Left ventricle myocardium inferior (tissue), 1 donor: Measurements from ENCODE around the gene DPP7. TPM values are rescaled to one million over a fixed set of nuclear protein-coding genes. Genes with fewer than 3 reads are reported as not detected.

ENCODE experiments used
- DNase-seq: peaks from one replicate; pipeline ENCODE4 v3.0.0-alpha.2; 2020
- H3K27ac ChIP-seq: fragments of 200-600 bp; replicated peaks from 2 replicates; pipeline ENCODE4 v1.8.0; 2021
- H3K27me3 ChIP-seq: fragments of 200-600 bp; 2 replicates; pipeline ENCODE4 v1.8.0; 2021; ENCODE audit warnings: low read depth
- H3K36me3 ChIP-seq: fragments of 200-600 bp; 2 replicates; pipeline ENCODE4 v1.8.0; 2021
- H3K4me1 ChIP-seq: fragments of 200-600 bp; 2 replicates; pipeline ENCODE4 v1.8.0; 2021
- H3K4me3 ChIP-seq: fragments of 200-600 bp; 2 replicates; pipeline ENCODE4 v1.8.0; 2021; ENCODE audit warnings: mild to moderate bottlenecking, moderate library complexity
- H3K9me3 ChIP-seq: fragments of 200-600 bp; replicated peaks from 2 replicates; pipeline ENCODE4 v1.8.0; 2021
- CTCF ChIP-seq: fragments of 200-600 bp; IDR thresholded peaks from 2 replicates; pipeline ENCODE4 v1.8.0; 2021; ENCODE audit warnings: antibody characterized with exemption, mild to moderate bottlenecking, borderline replicate concordance
- intact Hi-C: fragments of 100-400 bp; cut with micrococcal nuclease; formaldehyde crosslinking; loops from one replicate; pipeline ENCODE4 v1.11.0; 2022
- total RNA-seq: library from RNA; stranded (reverse); fragmentation: NEBNext Ultra II Directional; extraction: Animal tissue kit (Norgen Biotek cat#: 25700); gene quantifications from one replicate; pipeline ENCODE4 v1.2.1, GENCODE V29; 2021
- donor health status: DM: no; HTN: yes; CAD: no; lungs with severe emphysema.

The DPP7 gene
- total RNA-seq, 1 donor from 2014 or later, result 130 TPM

- Histone ChIP-seq H3K4me3 (no peak overlapping the region), H3K36me3 (peaks cover 92% of the 10 kb centered on the region), H3K9me3 (no peaks in the 10 kb centered on the region), H3K27me3 (no peaks in the 10 kb centered on the region), H3K4me1 (no peaks in the 10 kb centered on the region), H3K27ac (no peak overlapping the region)
- TF ChIP-seq CTCF, result no peak
- no peak for DNase-seq
- intact Hi-C loops, result no loop called here
Measured at GRCh38 chr9:137103206-137103999, 11.1 kb downstream of the DPP7 start.

- Histone ChIP-seq H3K36me3 (peaks cover 91% of the 10 kb centered on the region), H3K27me3 (no peaks in the 10 kb centered on the region), H3K4me3 (no peak overlapping the region), H3K9me3 (no peaks in the 10 kb centered on the region), H3K27ac (no peak overlapping the region), H3K4me1 (no peaks in the 10 kb centered on the region)
- no peak for TF ChIP-seq CTCF
- intact Hi-C loops, result no loop called here
- DNase-seq, result no peak
Measured at GRCh38 chr9:137099231-137099630, 15.3 kb downstream of the DPP7 start.

DNA sequence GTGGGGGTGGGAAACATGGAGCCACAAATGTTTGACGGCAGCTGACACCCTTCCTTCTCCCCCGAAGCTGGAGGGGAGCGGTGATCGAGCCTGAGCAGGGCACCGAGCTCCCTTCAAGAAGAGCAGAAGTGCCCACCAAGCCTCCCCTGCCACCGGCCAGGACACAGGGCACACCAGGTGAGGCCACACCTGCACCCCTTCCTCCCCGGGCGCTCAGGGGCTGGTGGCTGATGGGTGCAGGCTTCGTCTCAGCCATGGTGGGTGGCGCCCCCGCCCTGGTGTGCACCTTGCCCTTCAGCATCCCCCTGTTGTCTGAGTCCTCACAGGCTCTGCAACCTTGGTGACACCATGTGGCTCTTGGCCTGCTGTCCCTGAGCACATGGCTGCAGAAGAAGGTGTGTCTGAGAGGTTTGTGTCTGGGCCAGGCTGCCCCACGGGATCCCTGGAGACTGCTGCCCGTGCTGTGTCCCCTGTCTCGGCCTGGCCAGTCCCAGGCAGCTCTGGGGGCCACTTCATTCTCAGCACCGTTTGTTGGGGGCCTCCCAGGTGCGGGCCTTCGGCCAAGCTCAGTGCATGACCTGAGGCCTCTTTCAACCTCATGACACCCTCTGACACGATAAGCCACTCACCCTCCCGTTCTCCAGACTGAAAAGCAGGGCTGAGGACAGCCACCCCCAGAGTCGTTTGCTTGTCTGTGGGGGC lies 16.6 kb downstream of the DPP7 start:
- Histone ChIP-seq H3K4me3 (no peak overlapping the region), H3K9me3 (no peaks in the 10 kb centered on the region), H3K27ac (no peak overlapping the region), H3K36me3 (peaks cover 82% of the 10 kb centered on the region), H3K4me1 (no peaks in the 10 kb centered on the region), H3K27me3 (no peaks in the 10 kb centered on the region)
- no peak for DNase-seq
- intact Hi-C loops, result no loop called here
- no peak for TF ChIP-seq CTCF

- DNase-seq, result no peak
- H3K36me3 ChIP-seq, result peaks cover 85% of the 10 kb centered on the region
- H3K27me3 ChIP-seq, result no peaks in the 10 kb centered on the region
- H3K9me3 ChIP-seq, result no peaks in the 10 kb centered on the region
- H3K4me1 ChIP-seq, result no peaks in the 10 kb centered on the region
- intact Hi-C loops, result no loop called here
- TF ChIP-seq CTCF, result no peak
- H3K4me3 ChIP-seq, result no peak overlapping the region
- H3K27ac ChIP-seq, result no peak overlapping the region
Measured at GRCh38 chr9:137096785-137097546, 17.6 kb downstream of the DPP7 start.

DNA sequence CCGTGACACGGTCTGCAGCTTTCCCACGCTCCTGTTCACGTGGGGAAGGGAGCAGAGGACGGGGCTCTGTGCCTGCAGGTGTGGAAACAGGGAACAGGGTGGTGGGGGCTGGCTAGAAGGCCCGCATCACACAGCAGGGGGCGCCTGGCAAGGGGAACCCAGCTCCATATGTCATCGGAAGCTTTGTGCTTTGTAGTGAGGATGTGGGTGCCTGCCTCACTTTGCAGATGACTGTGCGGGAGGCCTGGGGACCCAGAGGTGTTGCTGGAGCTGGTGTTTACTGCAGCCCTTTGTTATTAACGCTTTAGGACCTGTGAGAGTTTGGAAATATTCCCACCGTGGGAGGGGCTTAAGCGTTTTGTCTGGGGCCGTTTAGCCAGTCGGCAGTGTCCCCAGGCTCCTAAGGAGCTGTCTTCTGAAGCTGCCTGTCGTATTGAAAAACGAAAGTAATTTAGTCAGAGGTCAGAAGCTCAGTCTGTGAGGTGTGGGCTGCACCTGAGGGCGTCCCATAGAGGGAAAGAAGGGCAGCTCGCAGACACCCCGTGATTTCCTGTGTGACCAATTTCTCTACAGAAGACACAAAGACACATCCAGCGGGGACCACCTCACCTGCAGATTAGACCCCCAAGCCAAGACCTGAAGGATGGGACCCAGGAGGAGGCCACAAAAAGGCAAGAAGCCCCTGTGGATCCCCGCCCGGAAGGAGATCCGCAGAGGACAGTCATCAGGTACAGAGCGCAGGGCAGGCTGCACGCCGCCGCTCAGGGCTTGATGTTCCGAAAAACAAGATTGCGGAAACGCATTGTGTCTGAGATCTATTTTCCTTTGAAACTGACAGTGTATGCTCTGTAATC lies 18.6 kb downstream of the DPP7 start:
- H3K4me1 ChIP-seq, result no peaks in the 10 kb centered on the region
- intact Hi-C loops, result no loop called here
- TF ChIP-seq CTCF, result no peak
- peaks cover 83% of the 10 kb centered on the region for H3K36me3 ChIP-seq
- H3K27ac ChIP-seq, result no peak overlapping the region
- no peaks in the 10 kb centered on the region for H3K27me3 ChIP-seq
- no peaks in the 10 kb centered on the region for H3K9me3 ChIP-seq
- H3K4me3 ChIP-seq, result no peak overlapping the region
- no peak for DNase-seq
